NCI-H226 (cell line): ENCODE results near the gene PACS1.
"Not testable (repeated sequence)": the region's sequence is repeated elsewhere in the genome, so short reads cannot be mapped to it uniquely, and the experiment has no call there.

Experiments used
- DNase-seq: peaks from one replicate; pipeline ENCODE4 v3.0.0-alpha.2; 2015

The PACS1 gene

GRCh38 chr11:66263231-66263630, 193.2 kb downstream of the PACS1 start:
- DNase-seq, result no peak

GRCh38 chr11:66263785-66264184, 193.7 kb downstream of the PACS1 start:
- no peak for DNase-seq

GRCh38 chr11:66264383-66264782, 194.3 kb downstream of the PACS1 start:
- DNase-seq, result no peak

- no peak for DNase-seq
Observed at GRCh38 chr11:66264914-66265313, 194.8 kb downstream of the PACS1 start.

GRCh38 chr11:66265531-66266377, 195.7 kb downstream of the PACS1 start:
- no peak for DNase-seq

GRCh38 chr11:66266378-66267038, 196.4 kb downstream of the PACS1 start:
- no peak for DNase-seq

GRCh38 chr11:66267039-66267378, 196.9 kb downstream of the PACS1 start:
- no peak for DNase-seq

GRCh38 chr11:66267379-66268243, 197.5 kb downstream of the PACS1 start:
- peak; percentile 68 for DNase-seq

GRCh38 chr11:66268244-66268951, 198.3 kb downstream of the PACS1 start, which contains the start of gene RAB1B:
Gene RAB1B (plus strand): TSS chr11:66268639. CDS start chr11:66268680, 41 bp downstream.
- DNase-seq, result peak; percentile 98

- DNase-seq, result no peak
Observed at GRCh38 chr11:66268952-66269905, 199.2 kb downstream of the PACS1 start.

GRCh38 chr11:66271816-66272215, 201.7 kb downstream of the PACS1 start:
- DNase-seq, result no peak

GRCh38 chr11:66272596-66272995, 202.5 kb downstream of the PACS1 start:
- no peak for DNase-seq

- no peak for DNase-seq
Observed at GRCh38 chr11:66274219-66274618, 204.1 kb downstream of the PACS1 start.

- DNase-seq, result no peak
Observed at GRCh38 chr11:66275396-66275795, 205.3 kb downstream of the PACS1 start.

- DNase-seq, result no peak
Observed at GRCh38 chr11:66275984-66276612, 206.0 kb downstream of the PACS1 start.

GRCh38 chr11:66276619-66277018, 206.5 kb downstream of the PACS1 start:
- DNase-seq, result not testable (repeated sequence)

- not testable (repeated sequence) for DNase-seq
Observed at GRCh38 chr11:66277064-66277463, 207.0 kb downstream of the PACS1 start.

- DNase-seq, result no peak
Observed at GRCh38 chr11:66277471-66278362, 207.6 kb downstream of the PACS1 start, which contains the start of gene CNIH2. Gene CNIH2 (plus strand): TSS chr11:66278175. CDS start chr11:66278457, 282 bp downstream.

GRCh38 chr11:66278363-66279091, 208.5 kb downstream of the PACS1 start:
- no peak for DNase-seq
